Liver (tissue), 9 donors: ENCODE measurements around the gene RWDD4. TPM values are rescaled to one million over a fixed set of nuclear protein-coding genes. Genes with fewer than 3 reads are reported as not detected.

ENCODE experiments used
- DNase-seq: peaks from one replicate; pipeline ENCODE4 v3.0.0-alpha.2; 2017; ENCODE audit warnings: low spot score
- H3K27ac ChIP-seq, 2 donors: one replicate each; pipeline ENCODE4 v1.7.0; 2013; ENCODE audit warnings: inconsistent platforms in 2 of 2, low read length in 2 of 2, control low read depth in 1 of 2, low read depth in 1 of 2, mild to moderate bottlenecking in 1 of 2
- H3K27me3 ChIP-seq, 4 donors: one replicate each; pipeline versions ENCODE4 v1.6.1 to v1.7.0; 2013; ENCODE audit warnings: low read length in 3 of 4, inconsistent platforms in 1 of 4, mild to moderate bottlenecking in 1 of 4, moderate library complexity in 1 of 4; ENCODE audit not compliant: control insufficient read depth in 4 of 4, insufficient read depth in 4 of 4
- H3K36me3 ChIP-seq, 4 donors: one replicate each; pipeline versions ENCODE4 v1.6.1 to v1.7.0; 2013; ENCODE audit warnings: low read length in 3 of 4, mild to moderate bottlenecking in 3 of 4, low read depth in 1 of 4, moderate library complexity in 1 of 4; ENCODE audit not compliant: control insufficient read depth in 4 of 4, insufficient read depth in 3 of 4
- H3K4me1 ChIP-seq, 4 donors: one replicate each; pipeline versions ENCODE4 v1.6.1 to v1.7.0; 2013; ENCODE audit warnings: low read length in 3 of 4, mild to moderate bottlenecking in 3 of 4, moderate library complexity in 1 of 4; ENCODE audit not compliant: control insufficient read depth in 4 of 4, insufficient read depth in 4 of 4
- H3K4me3 ChIP-seq, 3 donors: one replicate each; pipeline versions ENCODE4 v1.6.1 to v1.7.0; 2013; ENCODE audit warnings: low read length in 3 of 3, control low read depth in 1 of 3, low read depth in 1 of 3, mild to moderate bottlenecking in 1 of 3
- H3K9ac ChIP-seq, 2 donors: one replicate each; pipeline ENCODE4 v1.7.0; 2013; ENCODE audit warnings: low read length in 2 of 2, mild to moderate bottlenecking in 2 of 2, moderate library complexity in 2 of 2, control low read depth in 1 of 2, low read depth in 1 of 2
- H3K9me3 ChIP-seq, 4 donors: one replicate each; pipeline versions ENCODE4 v1.6.1 to v1.7.0; 2013; ENCODE audit warnings: low read length in 3 of 4; ENCODE audit not compliant: control insufficient read depth in 4 of 4
- CTCF ChIP-seq: fragments of 150-350 bp; IDR thresholded peaks from 2 replicates; pipeline ENCODE4 v1.5.1; 2017; ENCODE audit warnings: improper control_type of control experiment, low read depth, low read length; ENCODE audit not compliant: missing input control
- EGR1 ChIP-seq, 2 donors: IDR thresholded peaks; 2 replicates each; pipeline ENCODE4 v1.6.1; 2016 to 2018; ENCODE audit warnings: antibody characterized with exemption in 2 of 2, low read depth in 2 of 2
- FOXA1 ChIP-seq: IDR thresholded peaks from 2 replicates; pipeline ENCODE4 v1.6.1; 2016; ENCODE audit warnings: antibody characterized with exemption
- FOXA2 ChIP-seq: IDR thresholded peaks from 2 replicates; pipeline ENCODE4 v1.6.1; 2016; ENCODE audit warnings: antibody characterized with exemption
- GABPA ChIP-seq, 2 donors: IDR thresholded peaks in 1 of 2; conservative IDR thresholded peaks in 1 of 2; 2 replicates each; pipeline ENCODE4 v1.6.1; 2016; ENCODE audit warnings: antibody characterized with exemption in 2 of 2, mild to moderate bottlenecking in 1 of 2, moderate library complexity in 1 of 2
- HNF4A ChIP-seq, 2 donors: conservative IDR thresholded peaks; 2 replicates each; pipeline ENCODE4 v1.6.1; 2016; ENCODE audit warnings: antibody characterized with exemption in 2 of 2, mild to moderate bottlenecking in 2 of 2
- HNF4G ChIP-seq: IDR thresholded peaks from 2 replicates; pipeline ENCODE4 v1.6.1; 2016; ENCODE audit warnings: antibody characterized with exemption
- JUND ChIP-seq, 2 donors: IDR thresholded peaks; 2 replicates each; pipeline ENCODE4 v1.6.1; 2016; ENCODE audit warnings: antibody characterized with exemption in 2 of 2
- NR2F2 ChIP-seq: IDR thresholded peaks from 2 replicates; pipeline ENCODE4 v1.6.1; 2016; ENCODE audit warnings: antibody characterized with exemption
- RAD21 ChIP-seq, 2 donors: IDR thresholded peaks; 2 replicates each; pipeline ENCODE4 v1.6.1; 2016; ENCODE audit warnings: antibody characterized with exemption in 2 of 2, mild to moderate bottlenecking in 2 of 2
- REST ChIP-seq: IDR thresholded peaks from 2 replicates; pipeline ENCODE4 v1.6.1; 2016; ENCODE audit warnings: antibody characterized with exemption, mild to moderate bottlenecking
- RXRA ChIP-seq, 2 donors: IDR thresholded peaks; 2 replicates each; pipeline ENCODE4 v1.6.1; 2017 to 2018; ENCODE audit warnings: antibody characterized with exemption in 2 of 2, mild to moderate bottlenecking in 1 of 2
- SP1 ChIP-seq: IDR thresholded peaks from 2 replicates; pipeline ENCODE4 v1.6.1; 2018; ENCODE audit warnings: antibody characterized with exemption, mild to moderate bottlenecking
- TAF1 ChIP-seq: conservative IDR thresholded peaks from 2 replicates; pipeline ENCODE4 v1.6.1; 2016; ENCODE audit warnings: antibody characterized with exemption, mild to moderate bottlenecking
- YY1 ChIP-seq: IDR thresholded peaks from 2 replicates; pipeline ENCODE4 v1.6.1; 2016; ENCODE audit warnings: antibody characterized with exemption, mild to moderate bottlenecking
- WGBS: extraction: QIAGEN DNeasy Blood & Tissue Kit; methylation state at CpG from one replicate; pipeline ENCODE4 v1.1.7; 2013; 5-methylcytosine and 5-hydroxymethylcytosine counted together
- polyA plus RNA-seq, 2 donors: library from polyadenylated mRNA; stranded (reverse) in 1 of 2; unstranded in 1 of 2; fragments of 200-250 nt in 1 of 2; fragments of >200 nt in 1 of 2; fragmentation: Nextera tagmentation in 1 of 2; extraction: Ambion mirVana in 1 of 2; gene quantifications; one replicate each; pipeline versions ENCODE4 v1.2.1 to v1.2.3, GENCODE V29; 2013 to 2015
- total RNA-seq, 2 donors: library from RNA; depleted of rRNA; stranded (reverse); fragments of >200 nt; gene quantifications; one replicate each; pipeline ENCODE4 v1.2.3, GENCODE V29; 2014
- TF ChIP-seq, protein P1 (sequence below): IDR thresholded peaks from 2 replicates; pipeline ENCODE4 v1.6.1; 2016; ENCODE audit warnings: antibody characterized with exemption
- TF ChIP-seq, protein P2 (sequence below): IDR thresholded peaks from 2 replicates; pipeline ENCODE4 v1.6.1; 2016; ENCODE audit warnings: antibody characterized with exemption
- TF ChIP-seq, protein P3 (sequence below): IDR thresholded peaks from 2 replicates; pipeline ENCODE4 v1.6.1; 2016; ENCODE audit warnings: antibody characterized with exemption
- donor health status: healthy.
- donor health status: healthy.
- donor health status: healthy.
- donor health status: healthy.
- donor health status: healthy.

Gene RWDD4
- total and polyA plus RNA-seq, 4 donors, result 6.5 to 17.9 (median 8.9) TPM

- H3K9ac ChIP-seq, result no peak overlapping the region
- H3K27me3 ChIP-seq, result no peaks in the 10 kb centered on the region
- H3K4me1 ChIP-seq, result peaks cover 4 to 12% (median 9%) of the 10 kb centered on the region in 4 donors
- H3K27ac ChIP-seq, result no peak overlapping the region
- no peak for DNase-seq
- peaks cover 0 to 2% (median 0%) of the 10 kb centered on the region in 4 donors for H3K36me3 ChIP-seq
- H3K4me3 ChIP-seq, result no peak overlapping the region
- 94% methylated on average over 5 of the region's 5 CpGs for WGBS
- TF ChIP-seq RAD21 (IDR thresholded peaks at IDR 0.05), result no peak
- no peak for TF ChIP-seq FOXA1
- TF ChIP-seq EGR1 (IDR thresholded peaks at IDR 0.05; ENCODE audit: low read depth in 2 of 2), result no peak
- TF ChIP-seq, protein P1, sequence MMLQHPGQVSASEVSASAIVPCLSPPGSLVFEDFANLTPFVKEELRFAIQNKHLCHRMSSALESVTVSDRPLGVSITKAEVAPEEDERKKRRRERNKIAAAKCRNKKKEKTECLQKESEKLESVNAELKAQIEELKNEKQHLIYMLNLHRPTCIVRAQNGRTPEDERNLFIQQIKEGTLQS, result no peak
- no peak for TF ChIP-seq HNF4A (conservative IDR thresholded peaks at IDR 0.05)
- TF ChIP-seq TAF1, result no peak
- no peak for TF ChIP-seq JUND (IDR thresholded peaks at IDR 0.05)
- TF ChIP-seq REST, result no peak
- no peak for TF ChIP-seq NR2F2
- no peak for TF ChIP-seq HNF4G
- no peak for TF ChIP-seq RXRA (IDR thresholded peaks at IDR 0.05)
- TF ChIP-seq, protein P2, sequence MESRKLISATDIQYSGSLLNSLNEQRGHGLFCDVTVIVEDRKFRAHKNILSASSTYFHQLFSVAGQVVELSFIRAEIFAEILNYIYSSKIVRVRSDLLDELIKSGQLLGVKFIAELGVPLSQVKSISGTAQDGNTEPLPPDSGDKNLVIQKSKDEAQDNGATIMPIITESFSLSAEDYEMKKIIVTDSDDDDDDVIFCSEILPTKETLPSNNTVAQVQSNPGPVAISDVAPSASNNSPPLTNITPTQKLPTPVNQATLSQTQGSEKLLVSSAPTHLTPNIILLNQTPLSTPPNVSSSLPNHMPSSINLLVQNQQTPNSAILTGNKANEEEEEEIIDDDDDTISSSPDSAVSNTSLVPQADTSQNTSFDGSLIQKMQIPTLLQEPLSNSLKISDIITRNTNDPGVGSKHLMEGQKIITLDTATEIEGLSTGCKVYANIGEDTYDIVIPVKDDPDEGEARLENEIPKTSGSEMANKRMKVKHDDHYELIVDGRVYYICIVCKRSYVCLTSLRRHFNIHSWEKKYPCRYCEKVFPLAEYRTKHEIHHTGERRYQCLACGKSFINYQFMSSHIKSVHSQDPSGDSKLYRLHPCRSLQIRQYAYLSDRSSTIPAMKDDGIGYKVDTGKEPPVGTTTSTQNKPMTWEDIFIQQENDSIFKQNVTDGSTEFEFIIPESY, result no peak
- no peaks in the 10 kb centered on the region for H3K9me3 ChIP-seq
Measured at GRCh38 chr4:183638436-183638835, 20.5 kb downstream of the RWDD4 start.

- H3K27ac ChIP-seq, result no peak overlapping the region
- no peaks in the 10 kb centered on the region for H3K27me3 ChIP-seq
- WGBS, result 30% methylated on average over 3 of the region's 3 CpGs
- H3K9me3 ChIP-seq, result no peaks in the 10 kb centered on the region
- H3K4me1 ChIP-seq, result peaks cover 4 to 12% (median 9%) of the 10 kb centered on the region in 4 donors
- no peak for DNase-seq
- peaks cover 0 to under 1% (median 0%) of the 10 kb centered on the region in 4 donors for H3K36me3 ChIP-seq
- H3K9ac ChIP-seq, result no peak overlapping the region
- no peak overlapping the region for H3K4me3 ChIP-seq
- TF ChIP-seq SP1, result no peak
- no peak for TF ChIP-seq REST
- TF ChIP-seq, protein P1, result no peak
- TF ChIP-seq HNF4G, result no peak
- TF ChIP-seq RAD21 (IDR thresholded peaks at IDR 0.05), result no peak
- TF ChIP-seq FOXA2, result no peak
- no peak for TF ChIP-seq NR2F2
- no peak for TF ChIP-seq FOXA1
- TF ChIP-seq TAF1, result no peak
- TF ChIP-seq, protein P3, sequence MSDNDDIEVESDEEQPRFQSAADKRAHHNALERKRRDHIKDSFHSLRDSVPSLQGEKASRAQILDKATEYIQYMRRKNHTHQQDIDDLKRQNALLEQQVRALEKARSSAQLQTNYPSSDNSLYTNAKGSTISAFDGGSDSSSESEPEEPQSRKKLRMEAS, result no peak
- TF ChIP-seq RXRA (IDR thresholded peaks at IDR 0.05), result no peak
- TF ChIP-seq, protein P2, result no peak
- no peak for TF ChIP-seq JUND (IDR thresholded peaks at IDR 0.05)
- TF ChIP-seq YY1, result no peak
- TF ChIP-seq HNF4A (conservative IDR thresholded peaks at IDR 0.05), result no peak
- TF ChIP-seq CTCF, result no peak
- no peak for TF ChIP-seq GABPA (IDR thresholded peaks at IDR 0.05 in 1 of 2, conservative IDR thresholded peaks at IDR 0.05 in 1 of 2)
Measured at GRCh38 chr4:183637461-183637860, 21.5 kb downstream of the RWDD4 start.
